Fibroblast of gingiva (primary cell): ENCODE data around the gene ZBED4.

Experiments used
- DNase-seq: peaks from one replicate; pipeline ENCODE4 v3.0.0-alpha.2; 2011; ENCODE audit warnings: low read depth

The ZBED4 gene

GRCh38 chr22:49880281-49880680 lies 26.6 kb downstream of the ZBED4 start:
- no peak for DNase-seq

GRCh38 chr22:49881856-49882255 lies 28.2 kb downstream of the ZBED4 start:
- DNase-seq = no peak

GRCh38 chr22:49882519-49883293 lies 29.1 kb downstream of the ZBED4 start:
- no peak for DNase-seq

- DNase-seq = no peak
Observed at GRCh38 chr22:49883294-49883640, 29.6 kb downstream of the ZBED4 start.

GRCh38 chr22:49884075-49884474 lies 30.4 kb downstream of the ZBED4 start:
- no peak for DNase-seq

GRCh38 chr22:49884503-49885260 lies 31.0 kb downstream of the ZBED4 start:
- no peak for DNase-seq

GRCh38 chr22:49885281-49885680 lies 31.6 kb downstream of the ZBED4 start:
- DNase-seq = no peak

- DNase-seq = no peak
Observed at GRCh38 chr22:49885881-49886280, 32.2 kb downstream of the ZBED4 start.

GRCh38 chr22:49886346-49887063 lies 32.9 kb downstream of the ZBED4 start:
- DNase-seq = no peak

GRCh38 chr22:49887064-49887451 lies 33.4 kb downstream of the ZBED4 start:
- no peak for DNase-seq

GRCh38 chr22:49887702-49888101 lies 34.1 kb downstream of the ZBED4 start:
- DNase-seq = no peak

GRCh38 chr22:49889071-49889470 lies 35.4 kb downstream of the ZBED4 start:
- no peak for DNase-seq

GRCh38 chr22:49892226-49892899 lies 38.7 kb downstream of the ZBED4 start:
- no peak for DNase-seq

- DNase-seq = no peak
Observed at GRCh38 chr22:49893025-49893424, 39.4 kb downstream of the ZBED4 start.

GRCh38 chr22:49894322-49895054 lies 40.8 kb downstream of the ZBED4 start:
- no peak for DNase-seq

- DNase-seq = no peak
Observed at GRCh38 chr22:49896201-49896600, 42.6 kb downstream of the ZBED4 start.

- DNase-seq = no peak
Observed at GRCh38 chr22:49897015-49897684, 43.5 kb downstream of the ZBED4 start.

GRCh38 chr22:49899530-49899929 lies 45.9 kb downstream of the ZBED4 start:
- DNase-seq = no peak

- DNase-seq = no peak
Observed at GRCh38 chr22:49900441-49901230, 47.0 kb downstream of the ZBED4 start.

- no peak for DNase-seq
Observed at GRCh38 chr22:49901457-49901856, 47.8 kb downstream of the ZBED4 start.
